GM19351 (cell line): ENCODE results near the gene ZNF609.
"Not testable (repeated sequence)": the region's sequence is repeated elsewhere in the genome, so short reads cannot be mapped to it uniquely, and the experiment has no call there.

Source experiments
- ATAC-seq: cut with Tn5 transposase; IDR thresholded peaks from one replicate; pipeline ENCODE4 v1.9.1; 2021; ENCODE audit warnings: mild to moderate bottlenecking, moderate library complexity; ENCODE audit not compliant: unreplicated experiment

The ZNF609 gene

DNA sequence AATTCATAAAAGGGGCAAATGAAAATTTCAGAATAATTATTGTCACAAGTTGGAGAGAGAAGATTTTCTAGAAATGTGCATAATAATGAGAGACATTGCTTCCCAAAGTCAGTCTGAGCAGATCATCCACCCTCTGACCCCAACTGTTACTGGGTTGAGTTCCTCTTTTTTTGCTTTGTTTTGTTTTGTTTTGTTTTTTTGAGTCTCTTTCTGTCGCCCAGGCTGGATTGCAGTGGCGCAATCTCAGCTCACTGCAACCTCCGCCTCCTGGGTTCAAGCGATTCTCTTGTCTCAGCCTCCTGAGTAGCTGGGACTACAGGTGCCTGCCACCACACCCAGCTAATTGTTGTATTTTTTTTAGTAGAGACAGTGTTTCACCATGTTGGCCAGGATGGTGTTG lies 179.4 kb downstream of the ZNF609 start:
- ATAC-seq: not testable (repeated sequence)

DNA sequence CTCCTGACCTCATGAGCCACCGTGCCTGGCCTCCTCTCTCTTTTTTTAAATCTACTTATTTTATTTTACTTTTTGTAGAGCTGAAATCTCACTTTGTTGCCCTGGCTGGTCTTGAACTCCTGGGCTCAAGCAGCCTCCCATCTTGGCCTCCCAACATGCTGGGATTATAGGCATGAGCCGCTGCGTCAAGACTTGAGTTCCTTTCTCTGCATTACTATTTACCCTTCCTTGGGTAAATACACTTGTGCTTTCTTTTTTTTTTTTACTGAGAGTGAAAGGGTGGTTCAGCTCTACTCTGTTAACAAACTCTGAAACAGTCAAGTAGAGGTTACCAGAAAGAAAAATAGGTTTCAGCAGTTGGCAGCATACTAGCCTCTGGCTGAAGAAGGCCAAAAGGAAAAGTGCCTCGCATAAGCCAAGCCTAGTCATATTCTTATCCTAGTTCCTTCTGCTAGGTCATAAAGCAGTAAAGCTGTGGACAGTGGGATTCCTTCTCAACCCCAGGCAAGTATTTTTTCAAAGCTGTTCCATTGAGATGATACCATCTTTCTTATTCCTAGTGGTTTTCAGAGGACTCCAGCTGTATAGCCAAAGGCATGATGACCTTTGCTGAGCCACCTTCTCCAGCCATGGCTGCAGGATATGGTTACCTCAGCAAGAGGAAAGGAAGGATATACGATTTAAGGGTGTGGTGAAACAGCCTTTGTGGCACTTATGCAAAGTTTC lies 179.9 kb downstream of the ZNF609 start:
- ATAC-seq: no peak

DNA sequence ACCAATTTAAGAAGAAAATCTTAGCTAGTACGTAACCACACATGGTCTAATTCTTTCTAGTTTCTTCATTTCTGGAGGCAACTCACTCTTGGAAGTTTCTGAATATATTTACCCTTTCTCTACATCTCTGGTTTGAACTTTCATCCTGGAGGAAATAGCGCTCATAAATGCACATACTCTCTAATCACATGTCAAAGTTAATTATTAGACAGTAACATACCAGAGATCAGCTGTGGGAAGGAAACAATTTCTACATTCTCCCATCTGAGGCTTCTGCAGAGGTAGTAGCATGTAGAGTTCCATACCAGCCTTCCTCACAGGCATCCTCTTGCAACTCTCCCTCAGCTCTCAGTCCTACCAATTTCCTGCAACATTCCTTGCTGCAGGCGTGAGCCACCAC lies 182.5 kb downstream of the ZNF609 start:
- ATAC-seq: no peak

DNA sequence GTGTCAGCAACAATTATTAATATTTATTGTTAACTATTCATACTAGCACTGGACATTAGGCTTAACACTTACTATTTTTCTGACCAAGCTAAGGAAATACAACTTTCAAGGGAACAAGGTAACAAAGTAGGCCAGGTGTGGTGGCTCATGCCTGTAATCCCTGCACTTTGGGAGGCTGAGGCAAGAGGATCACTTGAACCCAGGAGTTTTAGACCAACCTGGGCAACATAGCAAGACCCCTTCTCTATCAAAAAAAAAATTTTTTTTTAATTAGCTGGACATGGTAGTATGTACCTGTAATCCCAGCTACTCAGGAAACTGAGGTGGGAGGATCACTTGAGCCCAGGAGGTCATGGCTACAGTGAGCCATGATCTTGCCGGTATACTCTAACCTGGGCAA lies 183.3 kb downstream of the ZNF609 start:
- no peak for ATAC-seq

DNA sequence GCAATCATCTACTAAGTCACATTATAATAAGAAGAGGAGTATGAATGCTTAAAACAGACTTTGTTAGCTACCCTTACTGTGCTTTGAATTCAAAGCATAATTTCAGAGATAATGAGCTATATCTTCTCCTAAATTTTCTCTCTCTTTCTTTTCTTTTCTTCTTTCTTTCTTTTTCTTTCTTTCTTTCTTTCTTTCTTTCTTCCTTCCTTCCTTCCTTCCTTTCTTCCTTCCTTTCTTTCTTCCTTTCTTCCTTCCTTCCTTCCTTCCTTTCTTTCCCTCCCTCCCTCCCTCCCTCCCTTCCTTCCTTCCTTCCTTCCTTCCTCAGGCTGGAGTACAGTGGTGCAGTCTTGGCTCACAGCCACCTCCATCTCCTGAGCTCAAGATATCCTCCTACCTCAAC lies 184.4 kb downstream of the ZNF609 start:
- not testable (repeated sequence) for ATAC-seq

DNA sequence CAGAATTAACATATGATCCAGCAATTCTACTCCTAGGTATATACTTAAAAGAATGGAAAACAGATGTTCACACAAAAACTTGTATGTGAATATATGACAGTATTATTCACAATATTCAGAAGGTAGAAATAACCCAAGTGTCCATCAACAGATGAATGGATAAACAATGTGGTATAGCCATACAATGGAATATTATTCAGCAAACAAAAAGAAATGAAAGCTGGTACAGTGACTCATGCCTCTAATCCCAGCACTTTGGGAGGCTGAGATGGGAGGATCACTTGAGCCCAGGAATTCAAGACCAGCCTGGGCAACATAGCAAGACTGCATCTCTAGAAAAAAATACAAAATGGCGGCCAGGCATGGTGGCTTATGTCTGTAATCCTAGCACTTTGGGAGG lies 185.6 kb downstream of the ZNF609 start:
- no peak for ATAC-seq

DNA sequence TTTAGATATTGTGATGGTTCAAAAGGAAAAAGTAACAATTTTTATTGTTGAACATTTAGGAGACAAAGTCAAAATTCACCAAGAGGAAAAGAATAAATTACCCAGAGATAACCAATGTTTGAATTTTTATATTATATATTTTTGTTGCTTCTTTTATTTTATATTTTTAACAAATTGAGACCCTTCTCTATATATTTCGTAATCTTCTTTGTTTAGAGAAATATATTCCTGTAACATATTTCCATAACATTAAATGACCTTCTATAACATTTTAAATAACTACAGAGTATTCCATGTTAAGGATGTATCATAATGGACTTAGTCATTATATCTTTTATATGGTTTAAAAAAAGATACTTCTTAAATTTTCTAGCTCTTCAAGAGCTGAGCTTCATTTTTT lies 187.0 kb downstream of the ZNF609 start:
- ATAC-seq: no peak

DNA sequence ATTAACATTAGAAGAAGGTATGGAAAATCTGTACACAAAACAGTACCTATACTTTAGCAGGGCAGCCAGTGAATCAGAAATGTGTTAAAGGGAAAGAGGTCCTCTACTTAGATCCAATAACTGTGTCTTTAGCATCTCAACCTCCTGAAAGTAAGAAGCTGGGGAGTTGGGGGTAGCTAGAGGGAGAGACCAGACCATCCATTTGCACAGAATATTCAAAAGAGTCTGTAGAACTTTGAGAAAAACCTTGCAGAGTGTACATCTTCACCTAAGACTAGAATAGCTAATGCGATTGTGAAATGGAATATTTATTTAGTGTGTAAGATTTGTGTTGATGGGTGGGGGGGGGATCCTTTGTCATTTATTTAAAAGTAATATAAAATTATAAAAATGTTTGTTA lies 190.2 kb downstream of the ZNF609 start:
- ATAC-seq: no peak

DNA sequence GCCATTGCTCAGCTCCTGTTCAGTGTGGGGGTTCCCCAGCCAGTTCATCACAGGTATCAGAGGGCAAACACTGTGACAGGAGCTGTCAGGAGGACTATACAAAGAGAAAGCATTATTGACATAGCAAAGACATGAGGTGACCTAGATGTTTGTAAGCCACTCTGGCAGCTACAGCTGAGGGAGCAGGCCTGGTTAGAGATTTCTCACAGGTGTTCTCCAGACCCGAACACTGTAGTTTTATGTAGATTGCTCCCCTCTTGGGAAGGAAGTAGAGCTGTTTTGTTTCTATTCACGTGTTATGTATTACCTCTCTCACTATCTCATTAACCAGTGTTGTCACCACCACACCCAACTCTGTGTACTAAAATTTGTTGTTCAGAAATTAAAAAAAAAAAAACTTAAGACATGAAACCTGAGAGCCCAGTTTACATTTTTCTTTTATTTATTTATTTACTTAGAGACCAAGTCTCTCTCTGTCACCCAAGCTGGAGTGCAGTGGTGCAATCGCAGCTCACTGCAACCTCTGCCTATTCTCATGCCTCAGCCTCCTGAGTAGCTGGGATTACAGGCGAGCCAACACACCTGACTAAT lies 191.3 kb downstream of the ZNF609 start:
- ATAC-seq: no peak

DNA sequence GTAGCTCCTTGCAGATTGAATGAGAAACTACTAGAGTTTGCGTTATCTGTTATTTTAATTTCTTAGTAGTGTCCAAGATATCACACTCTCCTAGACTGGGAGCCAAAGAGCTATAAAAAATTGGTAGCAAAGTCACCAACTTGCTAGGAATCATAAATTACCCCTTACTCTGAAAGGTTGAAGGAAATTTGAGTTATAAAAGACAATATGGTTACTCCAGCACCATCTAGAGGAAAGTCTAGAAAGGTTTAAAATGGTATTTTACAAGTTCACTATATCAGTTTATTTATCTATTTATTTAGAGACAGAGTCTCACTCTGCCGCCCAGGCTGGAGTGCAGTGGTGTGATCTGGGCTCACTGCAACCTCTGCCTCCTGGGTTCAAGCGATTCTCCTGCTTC lies 193.4 kb downstream of the ZNF609 start:
- no peak for ATAC-seq

DNA sequence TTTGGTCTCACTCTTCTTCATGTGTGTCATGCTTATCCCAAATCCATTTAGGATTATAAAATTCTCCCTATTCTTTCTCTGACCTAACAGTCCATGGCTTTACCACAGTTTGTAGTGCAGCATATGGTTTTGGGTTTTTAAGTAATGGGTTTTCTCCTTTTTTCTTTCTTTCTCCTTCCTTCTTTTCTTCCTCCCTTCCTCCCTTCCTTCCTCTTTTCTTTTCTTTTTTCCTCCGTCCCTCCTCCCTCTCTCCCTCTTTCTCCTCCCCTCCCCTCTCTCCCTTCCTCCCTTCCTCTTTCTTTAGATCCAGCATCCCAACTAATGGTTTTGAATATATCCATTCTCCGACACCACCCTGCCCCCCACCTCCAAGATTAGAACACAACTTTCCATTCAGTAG lies 196.1 kb downstream of the ZNF609 start:
- ATAC-seq: no peak

DNA sequence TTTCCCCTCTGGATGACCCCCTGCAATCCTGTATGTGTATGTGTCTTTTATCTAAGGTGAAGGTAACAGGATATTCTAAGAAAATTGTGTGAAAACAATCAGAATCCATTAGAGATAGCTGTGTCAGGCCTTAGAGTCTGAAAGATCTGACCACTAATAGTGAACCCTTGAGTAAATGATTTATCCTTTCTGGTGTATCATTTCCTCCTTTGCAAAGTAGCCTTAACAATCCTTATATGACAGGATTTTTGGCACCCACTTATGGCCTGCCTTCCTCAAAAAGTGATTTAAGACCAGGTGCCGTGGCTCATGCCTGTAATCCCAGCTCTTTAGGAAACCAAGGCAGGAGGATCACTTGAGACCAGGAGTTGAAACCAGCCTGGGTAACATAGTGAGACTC lies 204.8 kb downstream of the ZNF609 start:
- no peak for ATAC-seq

DNA sequence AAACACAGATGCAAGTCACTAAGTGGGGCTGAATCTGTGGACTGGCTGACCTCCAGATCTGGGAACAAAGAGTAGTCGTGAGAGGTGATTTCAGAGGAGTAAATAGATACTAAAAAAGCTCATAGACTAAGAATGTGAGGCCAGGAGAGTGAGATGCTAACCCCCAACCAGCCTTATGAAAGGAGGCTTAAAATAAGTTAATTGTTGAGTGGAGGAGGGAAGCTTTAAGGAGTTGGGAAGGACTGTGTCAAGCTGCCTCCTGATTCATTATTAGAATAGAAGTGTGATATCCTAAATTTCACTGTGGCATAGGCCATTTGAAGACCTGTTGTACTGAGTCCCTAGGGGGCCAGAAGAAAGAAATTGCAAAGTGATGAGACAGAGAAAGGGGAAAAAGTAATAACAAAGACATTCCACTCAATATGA lies 207.4 kb downstream of the ZNF609 start:
- ATAC-seq: no peak

DNA sequence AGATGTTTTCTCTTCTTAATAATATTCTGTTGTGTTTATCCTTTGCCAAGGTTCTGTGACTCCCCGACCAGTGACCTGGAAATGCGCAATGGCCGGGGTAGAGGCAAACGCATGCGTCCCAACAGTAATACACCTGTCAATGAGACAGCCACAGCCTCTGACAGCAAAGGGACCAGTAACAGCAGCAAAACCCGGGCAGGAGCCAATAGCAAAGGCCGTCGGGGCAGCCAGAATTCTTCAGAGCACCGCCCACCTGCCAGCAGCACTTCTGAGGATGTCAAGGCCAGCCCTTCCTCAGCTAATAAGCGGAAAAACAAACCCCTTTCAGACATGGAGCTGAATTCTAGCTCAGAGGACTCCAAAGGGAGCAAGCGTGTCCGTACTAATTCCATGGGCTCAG lies 213.5 kb downstream of the ZNF609 start:
- no peak for ATAC-seq

DNA sequence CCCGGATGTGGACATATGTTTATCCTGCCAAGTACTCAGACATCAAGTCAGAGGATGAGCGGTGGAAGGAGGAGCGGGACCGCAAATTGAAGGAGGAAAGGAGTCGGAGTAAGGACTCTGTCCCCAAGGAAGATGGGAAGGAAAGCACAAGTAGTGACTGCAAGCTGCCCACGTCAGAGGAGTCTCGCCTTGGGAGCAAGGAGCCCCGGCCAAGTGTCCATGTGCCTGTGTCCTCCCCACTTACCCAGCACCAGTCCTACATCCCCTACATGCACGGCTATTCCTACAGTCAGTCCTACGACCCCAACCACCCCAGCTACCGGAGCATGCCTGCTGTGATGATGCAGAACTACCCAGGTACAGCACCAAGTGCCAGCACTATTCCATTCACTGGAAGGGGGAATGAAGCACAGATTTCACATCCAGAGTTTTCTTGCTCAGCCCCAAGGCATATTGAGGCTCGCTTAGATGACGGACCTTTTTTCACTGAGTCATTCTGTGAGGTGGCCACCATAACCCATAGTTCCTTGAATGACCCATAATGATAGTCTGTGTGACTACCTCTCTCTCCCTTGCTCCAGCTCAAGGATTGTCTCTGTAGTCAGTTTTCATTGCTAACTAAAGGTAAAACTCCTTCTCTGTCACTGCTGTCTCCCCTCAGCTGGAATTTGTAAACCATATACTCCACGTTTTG lies 217.9 kb downstream of the ZNF609 start:
- ATAC-seq: no peak

DNA sequence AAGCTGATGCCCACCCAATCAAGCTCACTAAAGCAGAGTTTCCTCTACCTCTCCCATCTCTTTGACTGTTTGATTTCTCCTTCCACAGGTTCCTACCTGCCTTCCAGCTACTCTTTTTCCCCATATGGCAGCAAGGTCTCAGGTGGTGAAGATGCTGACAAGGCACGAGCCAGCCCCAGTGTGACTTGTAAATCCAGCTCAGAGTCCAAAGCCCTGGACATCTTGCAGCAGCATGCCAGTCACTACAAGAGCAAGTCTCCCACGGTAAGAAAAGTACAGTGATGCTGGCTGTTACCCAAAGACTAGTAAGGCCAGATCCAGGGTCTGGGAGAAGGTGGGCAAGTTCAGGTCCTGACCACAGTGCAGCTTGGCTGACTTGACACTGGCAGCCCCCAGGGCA lies 219.7 kb downstream of the ZNF609 start:
- ATAC-seq: no peak

DNA sequence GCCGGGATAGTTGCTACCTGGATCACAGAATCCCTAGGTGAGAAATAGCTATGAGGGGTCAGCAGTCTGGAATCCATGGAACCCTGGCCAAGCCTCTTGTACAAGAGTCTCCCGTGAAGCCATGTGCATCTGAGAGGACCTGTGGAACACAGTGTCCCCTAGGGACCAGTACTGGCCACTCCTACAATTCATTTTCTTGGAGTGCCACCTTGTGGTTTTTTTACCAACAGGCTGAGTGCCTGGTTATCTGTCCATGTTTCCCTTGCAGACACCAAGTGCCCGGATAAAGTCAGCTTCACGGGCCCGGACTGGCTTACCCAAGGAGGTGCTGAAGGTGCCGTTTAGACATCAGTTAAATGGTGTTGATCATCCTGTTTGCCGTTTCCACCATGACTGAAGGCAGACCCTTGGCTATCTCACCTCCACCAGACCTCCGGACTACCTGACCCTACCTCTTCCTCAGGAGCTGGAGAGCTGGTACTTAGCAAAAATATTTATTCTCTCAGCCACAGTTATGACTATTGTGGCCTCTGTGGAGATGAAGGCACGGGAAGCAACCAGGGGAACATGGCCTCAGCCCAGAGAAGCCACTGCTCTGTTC lies 221.1 kb downstream of the ZNF609 start:
- no peak for ATAC-seq

DNA sequence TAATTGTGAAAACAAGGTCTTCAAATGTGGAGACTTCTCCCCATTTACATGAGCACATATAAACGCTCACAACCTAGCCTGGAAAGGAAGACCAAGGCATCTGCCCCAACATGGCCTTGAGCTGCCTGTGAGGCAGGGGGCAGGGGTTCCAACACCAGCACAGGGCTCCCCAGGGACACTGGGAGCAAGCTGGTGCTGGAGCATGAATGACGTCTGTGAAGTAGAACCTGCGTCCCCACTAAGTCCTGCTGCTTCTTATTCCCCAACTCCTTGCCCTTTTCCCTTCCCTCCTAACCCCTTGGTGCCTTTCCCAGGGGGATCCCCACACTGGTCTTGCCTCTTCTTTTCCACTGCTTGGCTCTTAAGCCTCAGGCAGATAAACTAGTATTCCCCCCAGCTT lies 221.9 kb downstream of the ZNF609 start:
- no peak for ATAC-seq

DNA sequence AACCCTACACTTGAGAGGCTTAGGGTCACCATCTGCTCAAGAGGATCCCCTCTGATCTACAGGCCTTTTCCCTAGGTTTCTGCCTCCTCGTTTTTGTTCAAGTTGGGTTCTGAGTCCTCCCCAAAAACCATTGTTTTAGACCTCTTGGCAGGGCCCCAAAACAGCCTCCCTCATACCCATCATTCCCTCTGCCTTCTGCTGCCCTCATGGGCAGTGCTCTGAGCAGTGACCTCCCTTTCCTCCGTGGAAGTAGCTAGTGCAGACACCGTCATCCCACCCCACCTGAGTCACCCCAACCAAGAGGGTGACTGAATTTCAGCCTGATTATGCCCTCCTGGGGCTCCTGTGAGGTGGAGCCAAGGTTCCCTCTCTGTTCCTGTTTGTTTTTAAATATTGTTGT lies 223.0 kb downstream of the ZNF609 start:
- no peak for ATAC-seq

DNA sequence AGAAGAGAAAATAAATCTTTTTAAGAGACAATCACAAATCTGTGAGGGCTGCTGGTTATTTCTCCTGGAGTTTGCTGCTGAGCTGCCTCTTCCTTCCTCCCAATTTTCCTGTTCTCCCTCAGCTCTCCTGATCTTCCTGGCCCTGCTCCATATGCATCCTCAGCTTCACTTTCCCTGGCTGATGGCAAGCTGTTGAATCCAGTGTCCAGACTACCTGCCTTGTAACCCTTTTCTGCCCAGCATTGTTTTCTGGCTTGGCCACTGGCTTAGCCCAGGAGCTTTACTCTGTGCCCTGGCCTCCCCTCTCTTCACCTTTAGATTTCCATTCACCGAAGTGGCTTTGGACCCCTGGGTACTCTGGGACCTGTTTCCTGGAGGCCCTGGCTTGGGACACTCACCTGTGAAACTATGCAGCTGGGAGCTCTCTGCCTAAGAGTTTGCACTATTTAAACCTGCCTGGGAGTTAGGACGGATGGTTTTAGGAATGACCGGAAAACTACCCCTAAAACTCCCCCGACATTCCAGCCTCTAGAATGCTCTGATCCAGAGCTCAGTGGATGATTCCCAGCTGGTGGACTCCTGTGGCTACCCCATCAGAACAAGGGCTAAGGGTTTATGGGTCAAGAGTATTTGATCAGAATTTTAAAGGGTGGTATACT lies 225.0 kb downstream of the ZNF609 start:
- ATAC-seq: no peak

DNA sequence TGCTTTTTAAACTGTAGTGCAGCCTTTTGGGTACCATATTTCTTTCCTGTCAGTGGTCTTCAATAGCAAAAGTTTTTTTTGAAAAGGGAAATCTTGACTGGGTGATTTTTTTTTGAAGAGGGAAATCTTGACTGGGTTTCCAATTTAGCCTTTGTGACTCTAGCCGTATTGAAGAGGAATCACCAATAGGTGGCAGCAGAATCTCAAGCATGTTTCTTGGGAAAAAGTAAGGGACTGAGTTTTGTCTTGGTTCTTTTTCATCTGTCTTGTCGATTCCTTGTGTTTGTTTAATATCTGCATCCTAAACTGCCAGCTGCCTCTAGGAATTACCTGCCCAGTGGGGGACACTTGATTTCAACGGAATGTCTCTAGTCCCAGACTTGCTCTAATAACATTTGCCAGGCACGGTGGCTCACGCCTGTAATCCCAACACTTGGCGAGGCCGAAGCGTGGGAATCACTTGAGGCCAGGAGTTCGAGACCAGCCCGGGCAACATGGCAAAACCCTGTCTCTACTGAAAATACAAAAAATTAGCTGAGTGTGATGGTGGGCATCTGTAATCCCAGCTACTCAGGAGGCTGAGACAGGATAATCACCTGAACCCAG lies 225.9 kb downstream of the ZNF609 start:
- no peak for ATAC-seq
